Measurements from ENCODE around the gene ANKRD53. TPM values are rescaled to one million over a fixed set of nuclear protein-coding genes. Genes with fewer than 3 reads are reported as not detected.

ANKRD53 gene
- polyA plus RNA-seq, 2 of the 4 experiments (the other 2 are of a cell fraction), result not detected

GRCh38 chr2:71003966-71004755, 25.7 kb downstream of the ANKRD53 start:
- DNase-seq (ENCODE audit: low read depth in 1 of 2, low spot score in 1 of 2) (no peak), FAIRE-seq (no peak), ATAC-seq (no peak)
- CTCF ChIA-PET, result interaction anchor here (1.8 to 5.7 kb wide), 3 partner anchors 11 to 133 kb away, joined by 4 to 37 read pairs (median 8); no protein-coding TSS in a partner anchor
- Histone ChIP-seq H3K4me1 (peaks cover 5% of the 10 kb centered on the region; the same call in 1 of the 3 replicates), H3K4me3 (no peak overlapping the region), H3K4me2 (no peak overlapping the region), H3K27ac (no peak overlapping the region), H3K9me3 (no peaks in the 10 kb centered on the region)
- 48% methylated on average over 11 of the region's 11 CpGs for WGBS (ENCODE audit: missing lambda C conversion rate)
- POLR2A ChIA-PET, result no interaction called here
- TF ChIP-seq NFE2L2 (conservative IDR thresholded peaks at IDR 0.05; ENCODE audit: low read length) (0 out of 2 replicates have a peak, but pooled peaks have one; percentile 12), MYC (IDR thresholded peaks at IDR 0.05; ENCODE audit: borderline replicate concordance, low read length) (no peak)

- DNase-seq (ENCODE audit: low read depth in 1 of 2, low spot score in 1 of 2), result no peak
- no peak overlapping the region for H3K27ac ChIP-seq
- TF ChIP-seq KDM1A (IDR thresholded peaks at IDR 0.05; ENCODE audit: low read depth) (no peak), MYC (IDR thresholded peaks at IDR 0.05; ENCODE audit: borderline replicate concordance, low read length) (no peak), ELK1 (IDR thresholded peaks at IDR 0.05; ENCODE audit: low read depth, low read length) (no peak), NFE2L2 (conservative IDR thresholded peaks at IDR 0.05; ENCODE audit: low read length) (no peak), POLR2A (IDR thresholded peaks at IDR 0.05; ENCODE audit: low read length) (no peak), ZSCAN20 (CRISPR knock-in tag; IDR thresholded peaks at IDR 0.05) (no peak), REST (IDR thresholded peaks at IDR 0.05) (no peak), FOSL2 (IDR thresholded peaks at IDR 0.05) (no peak), FOSL2 (CRISPR knock-in tag; IDR thresholded peaks at IDR 0.05) (no peak)
- no peak overlapping the region for H3K4me2 ChIP-seq
- POLR2A ChIA-PET, result no interaction called here
- WGBS (ENCODE audit: missing lambda C conversion rate), result 68% methylated on average over 6 of the region's 6 CpGs
- CTCF ChIA-PET, result interaction anchor here (1.8 to 5.7 kb wide), 3 partner anchors 11 to 134 kb away, joined by 4 to 37 read pairs (median 8); no protein-coding TSS in a partner anchor
- no peak for FAIRE-seq
- H3K9me3 ChIP-seq, result no peaks in the 10 kb centered on the region
- no peak overlapping the region for H3K4me3 ChIP-seq
- peaks cover 5% of the 10 kb centered on the region; the same call in 1 of the 3 replicates for H3K4me1 ChIP-seq
- no peak for ATAC-seq
These were observed 26.4 kb downstream of the ANKRD53 start for GRCh38 chr2:71004857-71005256.

GRCh38 chr2:71005271-71006202, 27.1 kb downstream of the ANKRD53 start:
- no peak overlapping the region for H3K27ac ChIP-seq
- WGBS (ENCODE audit: missing lambda C conversion rate), result 63% methylated on average over 10 of the region's 10 CpGs
- ChIA-PET CTCF (interaction anchor here (1.2 to 5.7 kb wide), 6 partner anchors 12 to 185 kb away, joined by 3 to 37 read pairs (median 4); partner anchors contain the start of gene ANKRD53), POLR2A (no interaction called here)
- H3K4me2 ChIP-seq, result no peak overlapping the region
- H3K9me3 ChIP-seq, result no peaks in the 10 kb centered on the region
- no peak for TF ChIP-seq SMC3 (IDR thresholded peaks at IDR 0.05)
- TF ChIP-seq HDAC2 (IDR thresholded peaks at IDR 0.05), result no peak
- TF ChIP-seq RFX5 (IDR thresholded peaks at IDR 0.05), result no peak
- TF ChIP-seq JUNB (IDR thresholded peaks at IDR 0.05), result no peak
- TF ChIP-seq EP300 (IDR thresholded peaks at IDR 0.05), result no peak
- TF ChIP-seq NR3C1 (IDR thresholded peaks at IDR 0.05), result no peak
- no peak for TF ChIP-seq ATOH8 (CRISPR knock-in tag; IDR thresholded peaks at IDR 0.05; ENCODE audit: low read depth)
- no peak for TF ChIP-seq EHMT2 (IDR thresholded peaks at IDR 0.05; ENCODE audit: low read depth)
- TF ChIP-seq HOXB5 (CRISPR knock-in tag; IDR thresholded peaks at IDR 0.05), result no peak
- TF ChIP-seq CHD4 (IDR thresholded peaks at IDR 0.05; ENCODE audit: borderline replicate concordance), result no peak
- DNase-seq (ENCODE audit: low read depth in 1 of 2, low spot score in 1 of 2) (no peak), ATAC-seq (no peak), FAIRE-seq (no peak)
- H3K4me3 ChIP-seq, result no peak overlapping the region
- peaks cover 4% of the 10 kb centered on the region; the same call in 1 of the 3 replicates for H3K4me1 ChIP-seq
